ENCODE results near the gene RALGDS.
A peak's percentile ranks its signal among the peaks of the same experiment; 100 is the strongest.

Gene RALGDS

GRCh38 chr9:133133681-133134387 is 12.8 kb upstream of the RALGDS start:
- DNase-seq, result peak; percentile 91

GRCh38 chr9:133132174-133132573 is 11.1 kb upstream of the RALGDS start:
- no peak for DNase-seq

DNA sequence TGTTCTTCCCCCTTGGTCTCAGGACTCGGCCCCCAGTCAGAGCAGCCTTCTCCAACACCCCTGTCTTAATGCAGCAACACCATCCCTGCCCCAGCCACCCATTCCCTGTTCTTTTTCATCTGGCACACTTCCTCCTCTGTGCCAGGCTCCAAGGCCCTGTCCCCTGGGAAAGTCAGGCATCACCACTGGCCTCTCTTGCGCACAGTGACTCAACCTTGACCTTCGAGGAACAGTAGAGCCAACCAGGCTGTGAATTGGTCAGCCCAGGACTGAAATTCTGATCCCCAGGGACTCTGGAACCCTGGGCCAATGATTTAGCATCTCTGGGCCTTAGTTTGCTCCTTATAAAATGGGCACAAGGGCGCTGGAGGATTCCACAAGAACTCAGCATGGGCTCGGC is 10.5 kb upstream of the RALGDS start:
- no peak for DNase-seq

DNA sequence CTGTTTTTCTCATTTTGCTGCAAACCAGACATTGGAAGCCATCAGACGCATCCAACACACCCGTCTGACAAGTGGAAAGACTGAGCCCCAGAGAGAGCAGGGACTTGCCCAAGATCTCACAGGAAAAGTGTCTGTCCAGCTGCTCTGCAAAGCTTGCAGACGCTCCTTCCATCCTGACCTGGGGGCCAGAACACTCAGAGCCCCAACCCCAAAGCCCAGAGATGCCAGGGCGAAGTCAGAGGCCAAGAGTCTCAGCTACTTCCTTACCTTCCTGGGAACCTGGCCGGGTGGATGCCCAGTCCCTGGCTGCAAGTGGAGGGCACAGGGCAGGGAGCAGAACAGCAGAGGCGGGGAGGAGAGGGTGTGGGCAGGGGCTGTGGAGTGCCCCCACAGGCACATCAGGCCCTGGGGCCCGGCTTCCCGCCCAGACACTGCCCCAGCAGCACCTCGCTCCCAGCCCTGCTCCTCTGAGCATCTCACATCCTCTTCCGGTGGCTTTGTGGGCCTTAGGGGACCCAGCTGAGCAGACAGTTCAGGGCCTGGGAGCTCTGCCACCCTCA is 9.7 kb upstream of the RALGDS start:
- DNase-seq, result no peak

GRCh38 chr9:133129001-133129795 is 8.2 kb upstream of the RALGDS start:
- no peak for DNase-seq

- DNase-seq, result no peak
Observed at GRCh38 chr9:133128152-133128551, 7.1 kb upstream of the RALGDS start.

DNA sequence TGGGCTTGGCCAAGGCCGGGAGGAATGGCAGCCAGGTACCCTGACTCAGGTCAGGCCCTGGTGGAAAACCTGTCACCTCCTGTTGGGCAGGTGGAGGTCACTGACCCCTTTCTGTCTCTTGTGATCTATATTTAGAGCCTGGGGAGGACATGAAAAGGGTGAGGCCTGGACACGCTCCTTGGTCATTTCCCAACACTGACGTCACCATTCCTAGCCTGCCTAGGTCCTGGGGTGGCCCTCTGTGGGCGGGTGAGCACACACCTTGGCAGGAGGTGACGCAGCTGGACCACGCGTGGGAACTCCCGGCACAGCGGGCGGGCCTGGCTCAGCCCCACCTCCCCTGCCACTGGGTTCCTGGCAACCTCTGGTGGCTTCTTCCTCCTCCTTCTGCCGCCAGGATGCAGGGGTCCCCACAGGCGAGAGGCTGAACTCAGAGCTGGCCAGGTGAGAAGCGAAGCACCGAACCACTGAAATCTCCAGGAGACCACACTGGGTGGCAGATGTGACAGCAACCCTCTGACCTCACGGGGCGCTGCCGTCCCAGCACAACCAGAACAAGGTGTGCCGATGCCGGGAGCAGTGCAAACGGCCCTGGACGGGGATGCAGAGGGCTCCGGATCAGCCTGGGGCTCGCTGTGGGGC is 6.4 kb upstream of the RALGDS start:
- DNase-seq, result no peak

DNA sequence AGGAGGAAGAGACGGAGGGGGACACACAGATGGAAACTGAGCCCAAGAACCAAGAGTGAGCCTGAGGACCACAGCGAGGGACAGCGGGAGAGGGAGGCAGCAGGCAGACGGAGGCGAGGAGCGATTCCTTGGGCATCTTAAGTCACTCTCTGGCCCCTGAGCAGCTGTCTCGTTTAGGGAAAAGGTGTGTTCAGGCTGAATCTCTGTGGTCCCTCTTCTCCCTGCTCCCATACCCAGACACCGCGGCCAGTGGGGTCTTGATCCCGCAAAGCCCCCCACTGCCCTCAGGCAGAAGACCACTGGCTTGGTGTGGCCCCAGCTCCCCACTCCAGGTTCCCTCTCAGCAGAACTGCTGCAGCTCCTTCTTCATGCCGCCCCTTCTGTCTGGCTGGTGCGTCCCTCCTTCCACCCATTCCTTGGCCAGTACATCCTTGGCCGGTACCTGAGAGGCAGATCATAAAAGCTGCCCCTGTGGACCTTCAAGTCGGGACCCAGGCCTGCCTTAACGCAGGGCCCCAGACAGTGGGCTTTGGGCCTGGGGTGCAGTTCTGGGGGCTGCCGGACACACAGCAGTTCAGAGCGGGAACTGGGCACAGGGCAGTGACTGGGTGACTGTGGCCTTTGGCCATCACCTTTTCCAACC is 5.8 kb upstream of the RALGDS start:
- DNase-seq, result no peak

DNA sequence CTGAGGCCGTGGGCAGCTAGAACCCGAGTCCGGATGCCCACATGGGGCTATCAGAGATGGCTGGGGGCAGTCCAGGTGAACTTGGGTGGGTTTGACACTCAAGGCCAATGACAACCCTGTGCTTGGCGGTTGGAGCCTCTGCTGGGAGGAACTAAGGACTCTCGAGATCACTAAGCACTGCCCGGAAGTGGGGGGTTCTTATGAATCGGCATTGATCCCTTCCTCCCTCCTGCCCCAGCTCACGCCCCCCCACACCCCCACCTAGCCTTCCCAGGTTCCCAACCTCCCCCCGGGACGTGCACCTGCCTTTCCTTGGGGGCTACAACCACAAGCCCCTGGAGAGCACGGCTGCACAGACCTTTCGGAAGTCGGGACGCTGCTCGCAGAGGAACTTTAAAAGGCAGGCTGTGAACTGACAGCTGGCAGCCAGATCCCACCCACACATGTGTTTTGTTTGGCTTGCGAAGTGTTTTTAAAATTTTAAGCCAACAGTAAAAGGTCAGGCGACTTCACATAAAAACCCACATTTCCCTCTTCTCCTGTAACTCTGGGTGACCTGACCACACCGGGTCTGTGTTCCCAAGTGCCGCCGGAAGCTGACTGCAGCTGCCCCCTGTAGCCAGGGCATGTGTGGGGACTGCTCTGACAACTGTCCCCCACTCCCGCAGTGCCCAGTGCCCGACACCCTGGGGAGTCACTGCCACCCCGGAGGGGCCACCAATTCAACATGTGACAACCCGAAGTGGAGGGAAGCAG is 5.1 kb upstream of the RALGDS start:
- DNase-seq, result peak; percentile 29

- DNase-seq, result no peak
Observed at GRCh38 chr9:133124907-133125275, 3.9 kb upstream of the RALGDS start.

DNA sequence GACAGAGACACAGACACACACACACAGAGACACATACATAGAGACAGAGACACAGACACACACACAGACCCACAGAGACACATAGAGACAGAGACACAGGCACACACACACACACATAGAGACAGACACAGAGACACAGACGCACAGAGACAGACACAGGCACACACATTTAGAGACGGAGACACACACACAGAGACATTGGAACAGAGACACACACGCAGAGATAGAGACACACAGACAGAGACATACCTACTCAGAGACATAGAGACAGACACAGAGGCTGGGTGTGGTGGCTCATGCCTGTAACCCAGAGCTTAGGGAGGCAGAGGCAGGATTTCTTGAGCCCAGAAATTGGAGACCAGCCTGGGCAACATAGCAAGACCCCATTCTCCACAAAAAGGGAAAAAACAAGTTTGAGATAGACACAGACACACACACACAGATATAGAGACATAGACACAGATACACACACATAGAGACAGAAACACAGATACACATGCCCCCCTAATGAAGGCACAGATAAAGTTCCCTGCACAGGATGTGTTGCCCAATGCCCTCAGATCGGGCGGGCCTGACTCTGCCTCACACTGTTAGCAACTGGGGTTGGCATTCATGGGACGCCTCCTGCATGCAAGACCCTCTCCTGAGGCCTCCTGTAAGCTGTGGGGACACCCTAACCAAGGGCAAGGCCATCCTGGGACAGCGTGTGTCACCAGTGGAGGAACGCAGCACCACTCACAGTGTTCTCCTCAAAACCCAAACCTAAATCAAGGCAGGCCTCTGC is 3.3 kb upstream of the RALGDS start:
- no peak for DNase-seq

DNA sequence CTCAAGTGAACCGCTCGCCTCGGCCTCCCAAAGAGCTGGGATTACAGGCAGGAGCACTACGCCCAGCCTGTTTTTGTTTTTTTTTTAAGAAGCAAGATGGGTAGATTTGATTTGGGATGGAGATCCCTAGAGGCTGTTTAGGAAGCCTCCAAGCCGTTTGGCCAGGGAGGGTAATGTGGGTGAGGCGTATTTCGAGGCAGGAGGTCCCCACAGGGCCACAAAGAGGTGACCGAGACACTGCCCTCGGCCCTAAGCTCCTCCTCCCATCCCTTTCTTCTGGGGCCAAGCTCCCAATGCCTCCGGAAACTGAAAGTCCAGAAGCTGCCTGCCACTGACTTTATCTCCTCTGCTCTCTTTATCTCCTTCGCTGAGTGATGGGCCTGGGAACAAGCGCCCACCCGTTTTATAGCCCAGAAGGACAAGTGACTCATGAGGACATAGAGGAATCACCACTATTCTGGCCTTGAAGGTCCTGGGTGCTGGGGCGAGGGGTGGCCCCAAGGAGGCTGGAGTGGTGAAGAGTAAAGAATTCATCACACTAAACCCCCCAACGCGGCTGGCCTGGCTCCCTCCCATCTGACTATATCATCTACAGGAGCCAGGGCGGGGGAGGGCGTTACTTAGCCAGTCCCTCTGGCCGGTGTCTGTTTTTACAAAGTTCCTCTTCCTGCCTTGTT is 2.0 kb upstream of the RALGDS start:
- DNase-seq, result peak; percentile 39

- DNase-seq, result no peak
Observed at GRCh38 chr9:133122605-133122934, 1.5 kb upstream of the RALGDS start.

DNA sequence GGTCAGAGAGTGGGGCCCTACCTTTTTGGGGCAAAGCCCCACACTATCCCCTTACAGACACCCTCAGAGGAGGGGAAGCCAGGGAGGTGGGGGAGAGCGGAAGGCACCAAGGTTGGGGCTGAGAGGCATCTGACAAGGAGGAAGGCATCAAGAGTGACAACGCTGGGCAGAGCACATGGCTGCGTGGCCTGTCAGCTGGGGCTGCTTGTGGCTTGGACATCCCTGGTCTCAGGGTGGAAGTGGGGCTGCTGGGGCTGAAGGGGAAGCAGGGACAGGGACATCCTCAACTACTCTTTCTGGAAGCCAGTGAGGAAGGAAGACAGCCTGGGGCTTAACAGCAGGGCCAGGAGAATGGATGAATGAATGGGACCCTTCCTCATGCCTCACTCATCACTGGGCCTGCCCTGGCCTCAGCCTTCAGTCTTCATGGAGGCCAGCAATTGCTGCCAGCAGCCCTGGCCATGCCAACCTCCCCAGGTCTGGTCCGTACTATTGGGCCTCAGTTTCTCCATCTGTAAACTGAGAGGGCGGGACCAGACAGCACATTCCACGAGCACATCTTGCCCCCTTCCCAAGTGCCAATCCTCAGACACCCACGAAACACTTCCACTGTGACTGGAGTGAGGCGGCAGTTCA is 993 bp upstream of the RALGDS start:
- no peak for DNase-seq

DNA sequence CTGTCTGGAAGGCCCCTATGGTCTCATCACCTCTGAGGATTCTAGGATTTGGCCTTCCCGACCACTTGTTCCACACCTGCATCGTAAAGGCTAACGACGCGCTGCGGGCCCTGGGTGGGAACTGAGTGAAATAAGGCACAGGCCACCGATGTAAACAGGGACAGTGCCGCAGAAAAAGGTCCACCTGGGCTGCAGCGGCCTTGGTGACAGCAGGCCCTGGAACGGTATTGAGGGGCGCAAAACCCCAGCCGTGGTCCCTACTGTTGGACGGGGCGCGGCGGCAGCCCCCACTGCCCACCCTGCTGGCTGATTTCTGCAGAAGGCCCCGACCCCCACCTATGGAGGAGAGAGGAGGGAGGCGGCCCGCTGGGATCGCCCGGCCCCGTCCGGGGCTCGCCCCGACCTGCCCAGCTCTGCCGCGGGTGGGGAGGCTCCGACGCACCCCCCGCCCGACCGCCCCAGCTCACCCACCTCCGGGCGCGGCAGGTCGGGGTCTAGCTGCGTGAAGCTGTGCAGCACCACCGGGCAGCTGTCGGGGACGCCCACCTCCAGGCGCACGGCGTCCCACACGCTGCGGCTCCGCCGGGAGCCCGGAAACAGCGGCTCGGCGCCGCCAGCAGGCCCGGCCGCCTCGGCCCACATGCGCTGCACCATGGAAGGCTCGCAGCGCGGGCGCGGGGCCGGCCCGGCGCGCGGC is 391 bp downstream of the RALGDS start:
- no peak for DNase-seq

DNA sequence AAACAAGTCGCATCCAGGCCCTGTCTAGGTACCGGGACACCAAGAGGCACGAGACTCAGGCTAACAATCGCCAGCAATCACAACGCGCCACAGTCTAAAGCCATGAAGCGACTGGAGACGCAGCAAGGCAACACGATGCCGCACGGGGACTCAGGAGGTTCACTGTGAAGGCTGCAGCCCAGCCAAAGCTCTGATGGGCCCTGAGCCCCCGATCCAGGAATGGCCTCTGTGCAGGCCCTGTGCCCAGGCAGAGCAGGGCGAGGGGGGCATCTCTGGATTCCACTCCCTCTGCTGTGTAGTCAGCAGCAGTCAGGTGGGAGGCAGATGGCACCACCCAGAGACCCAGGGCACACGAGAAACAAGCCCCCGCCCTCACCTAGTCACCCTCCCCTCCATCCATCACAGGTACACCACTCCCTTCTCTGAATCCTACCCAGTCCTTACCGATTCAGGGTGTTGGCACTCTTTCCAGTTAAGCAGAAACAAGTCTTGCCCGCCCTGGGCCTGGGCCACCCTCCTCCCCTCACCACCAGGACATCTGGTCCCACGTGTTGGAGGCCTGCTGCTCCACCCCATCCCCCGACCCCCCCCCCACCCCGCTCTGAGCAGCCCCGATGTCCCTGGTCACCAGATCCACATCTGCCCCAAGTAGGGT is 1.1 kb downstream of the RALGDS start:
- DNase-seq, result no peak

DNA sequence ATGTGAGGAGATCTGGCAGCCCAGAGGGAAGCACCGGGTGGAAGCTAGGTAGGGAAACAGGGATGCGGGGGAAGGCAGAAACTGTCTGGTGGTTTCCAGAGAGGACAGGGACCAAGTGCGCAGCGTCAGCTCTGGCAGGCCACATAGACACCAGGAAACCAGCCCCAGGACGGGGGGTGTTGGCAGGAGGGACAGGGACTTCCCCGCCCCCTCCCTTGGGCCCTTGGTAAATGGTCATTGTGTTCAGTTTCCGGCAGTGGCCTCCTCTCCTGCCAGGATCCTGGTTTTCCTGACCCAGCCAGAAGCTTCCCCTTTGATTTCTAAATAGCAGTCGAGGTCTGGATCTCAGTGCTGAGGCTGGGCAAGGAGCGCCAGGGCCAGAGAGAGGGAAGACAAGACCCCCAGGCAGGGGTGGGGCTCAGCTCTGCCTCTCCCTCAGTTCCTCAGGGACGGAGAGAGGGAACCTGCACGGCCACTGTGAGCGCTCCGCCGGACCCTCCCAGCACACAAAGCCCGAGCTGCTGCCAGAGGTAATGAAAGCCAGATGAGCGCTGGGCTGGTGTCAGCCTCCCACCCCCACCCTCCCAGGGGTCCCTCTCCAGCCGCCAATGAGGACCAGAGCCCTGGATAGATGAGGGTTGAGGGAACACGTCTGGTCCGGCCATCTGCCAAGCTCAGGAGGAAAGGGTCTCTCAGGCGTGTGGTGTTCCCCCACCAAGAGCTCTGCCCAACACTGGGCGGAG is 1.8 kb downstream of the RALGDS start:
- DNase-seq, result peak; percentile 66

DNA sequence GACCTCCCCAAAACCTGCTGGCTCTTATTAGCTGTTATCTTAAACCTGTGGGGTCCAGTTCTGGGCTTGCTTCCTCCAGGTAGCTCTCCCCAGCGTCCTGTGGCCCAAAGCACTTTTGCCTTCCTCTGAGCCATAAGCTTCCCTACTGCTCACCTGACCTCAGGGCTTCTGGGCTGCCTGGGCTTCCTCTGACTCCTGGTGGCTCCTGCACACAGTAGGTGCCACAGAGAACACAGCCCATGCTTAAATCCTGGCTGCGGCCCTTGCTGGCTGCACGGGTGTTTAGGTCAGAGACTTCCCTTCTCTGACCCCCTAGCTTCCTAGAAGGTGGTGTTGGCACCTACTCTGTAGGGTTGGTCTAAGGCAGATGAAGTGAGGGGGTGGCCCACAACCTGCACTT is 2.5 kb downstream of the RALGDS start:
- DNase-seq, result no peak

- no peak for DNase-seq
Observed at GRCh38 chr9:133118179-133118520, 2.9 kb downstream of the RALGDS start.

Measured in fibroblast of skin of right biceps (primary cell).